Activated T-cell treated with anti-CD3 and anti-CD28 coated beads, Interleukin-2, amount 50 U/mL, for 24 hours (primary cell): Measurements from ENCODE around the gene OR8B4.
"Not testable (repeated sequence)": the region's sequence is repeated elsewhere in the genome, so short reads cannot be mapped to it uniquely, and the experiment has no call there.

Experiments
- DNase-seq: peaks from one replicate; pipeline ENCODE4 v3.0.0-alpha.2; 2020
- H3K27ac Mint-ChIP-seq: 2 replicates; pipeline ENCODE4 v1.8.0; 2020; ENCODE audit warnings: mild to moderate bottlenecking, mixed read lengths
- H3K27me3 Mint-ChIP-seq: 2 replicates; pipeline ENCODE4 v1.8.0; 2020; ENCODE audit warnings: mixed read lengths
- H3K36me3 Mint-ChIP-seq: 2 replicates; pipeline ENCODE4 v1.8.0; 2020; ENCODE audit warnings: low read depth, mixed read lengths
- H3K4me1 Mint-ChIP-seq: 2 replicates; pipeline ENCODE4 v1.8.0; 2020; ENCODE audit warnings: low read depth, mixed read lengths
- H3K4me3 Mint-ChIP-seq: 2 replicates; pipeline ENCODE4 v1.8.0; 2020; ENCODE audit warnings: mild to moderate bottlenecking, moderate library complexity, mixed read lengths
- H3K9me3 Mint-ChIP-seq: 2 replicates; pipeline ENCODE4 v1.8.0; 2020; ENCODE audit warnings: mixed read lengths

The OR8B4 gene, protein sequence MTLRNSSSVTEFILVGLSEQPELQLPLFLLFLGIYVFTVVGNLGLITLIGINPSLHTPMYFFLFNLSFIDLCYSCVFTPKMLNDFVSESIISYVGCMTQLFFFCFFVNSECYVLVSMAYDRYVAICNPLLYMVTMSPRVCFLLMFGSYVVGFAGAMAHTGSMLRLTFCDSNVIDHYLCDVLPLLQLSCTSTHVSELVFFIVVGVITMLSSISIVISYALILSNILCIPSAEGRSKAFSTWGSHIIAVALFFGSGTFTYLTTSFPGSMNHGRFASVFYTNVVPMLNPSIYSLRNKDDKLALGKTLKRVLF

DNA sequence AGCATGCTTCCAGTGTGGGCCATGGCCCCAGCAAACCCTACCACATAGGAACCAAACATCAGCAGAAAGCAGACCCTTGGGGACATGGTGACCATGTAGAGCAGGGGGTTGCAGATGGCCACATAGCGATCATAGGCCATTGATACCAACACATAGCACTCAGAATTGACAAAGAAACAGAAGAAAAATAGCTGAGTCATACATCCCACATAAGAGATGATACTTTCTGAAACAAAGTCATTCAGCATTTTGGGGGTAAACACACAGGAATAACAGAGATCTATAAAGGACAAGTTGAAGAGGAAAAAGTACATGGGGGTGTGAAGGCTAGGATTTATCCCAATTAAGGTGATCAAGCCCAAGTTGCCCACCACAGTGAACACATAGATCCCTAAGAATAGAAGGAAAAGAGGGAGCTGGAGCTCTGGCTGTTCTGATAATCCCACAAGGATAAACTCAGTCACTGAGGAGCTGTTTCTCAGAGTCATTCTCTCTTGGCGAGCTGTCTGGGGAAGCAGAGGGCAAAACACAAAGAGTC lies at the start of gene OR8B4:
Gene OR8B4, minus strand, starts transcription at position 488 of the 538 bp plus-strand sequence. Its CDS starts 0 bp downstream, at position 488.
- Mint-ChIP-seq H3K4me3 (no peak within 1 kb of the TSS), H3K4me1 (no peaks in the 10 kb centered on the region), H3K27me3 (peaks cover 22% of the 10 kb centered on the region), H3K36me3 (no peaks in the 10 kb centered on the region), H3K27ac (no peak within 1 kb of the TSS), H3K9me3 (peaks cover 5% of the 10 kb centered on the region)
- no peak for DNase-seq

DNA sequence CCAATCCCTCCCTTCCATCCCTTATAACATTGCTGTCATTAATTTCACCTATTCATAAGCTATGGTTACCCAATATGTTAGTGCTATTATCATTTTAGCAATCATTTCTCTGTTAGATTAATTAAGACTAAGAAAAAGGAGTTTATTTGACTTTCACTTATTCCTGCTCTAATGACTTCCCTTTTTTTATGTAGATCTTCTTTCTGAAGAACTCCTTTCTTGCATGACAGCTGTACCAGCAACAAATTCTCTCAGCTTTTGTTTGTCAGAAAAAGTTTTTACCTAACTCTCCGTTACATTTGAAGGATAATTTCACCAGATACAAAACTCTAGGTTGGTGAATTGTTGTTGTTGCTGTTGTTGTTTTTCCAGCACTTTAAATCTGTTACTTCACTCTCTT lies 49.4 kb upstream of the OR8B4 start:
- Mint-ChIP-seq H3K27ac (no peak overlapping the region), H3K4me1 (no peaks in the 10 kb centered on the region), H3K36me3 (no peaks in the 10 kb centered on the region), H3K9me3 (no peaks in the 10 kb centered on the region), H3K27me3 (peaks cover 18% of the 10 kb centered on the region), H3K4me3 (no peak overlapping the region)
- no peak for DNase-seq

- no peaks in the 10 kb centered on the region for H3K9me3 Mint-ChIP-seq
- no peak for DNase-seq
- peaks cover 17% of the 10 kb centered on the region for H3K27me3 Mint-ChIP-seq
- no peaks in the 10 kb centered on the region for H3K36me3 Mint-ChIP-seq
- no peaks in the 10 kb centered on the region for H3K4me1 Mint-ChIP-seq
- H3K4me3 Mint-ChIP-seq = no peak overlapping the region
- H3K27ac Mint-ChIP-seq = no peak overlapping the region
Observed at GRCh38 chr11:124473476-124473875, 48.8 kb upstream of the OR8B4 start.

DNA sequence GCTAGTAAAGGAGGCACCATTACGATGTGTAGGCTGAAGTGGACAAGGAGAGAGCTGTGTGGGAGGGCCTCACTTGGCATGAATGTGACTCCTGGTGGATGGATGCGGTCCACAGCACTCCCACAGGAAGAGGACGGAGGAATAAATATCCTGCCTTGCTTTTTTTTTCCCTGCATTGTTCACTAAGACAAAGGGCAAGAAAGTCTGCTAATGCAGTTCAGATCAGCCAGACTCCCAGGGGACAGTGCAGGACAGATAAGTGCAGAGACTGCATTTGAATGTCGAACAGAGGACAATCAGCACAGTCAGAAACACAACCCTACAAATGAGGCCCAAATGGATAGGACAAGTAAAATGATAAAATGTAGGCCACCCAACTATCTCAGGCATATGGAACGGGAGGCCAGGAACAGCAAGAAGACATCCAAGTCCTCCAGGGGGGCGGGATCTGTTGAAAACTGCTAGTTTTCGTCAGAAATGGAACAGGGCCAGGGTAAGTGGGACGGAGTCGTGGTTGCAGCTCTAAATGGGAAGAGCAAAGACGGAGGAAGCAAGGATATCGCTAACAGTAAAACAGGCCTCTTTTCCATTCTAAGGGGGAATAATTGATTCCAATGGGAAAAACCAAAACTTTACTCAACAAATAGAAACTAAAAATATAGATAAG lies 46.0 kb upstream of the OR8B4 start:
- H3K4me1 Mint-ChIP-seq = no peaks in the 10 kb centered on the region
- peaks cover 4% of the 10 kb centered on the region for H3K27me3 Mint-ChIP-seq
- no peaks in the 10 kb centered on the region for H3K36me3 Mint-ChIP-seq
- no peak overlapping the region for H3K4me3 Mint-ChIP-seq
- H3K9me3 Mint-ChIP-seq = no peaks in the 10 kb centered on the region
- H3K27ac Mint-ChIP-seq = no peak overlapping the region
- DNase-seq = no peak

- no peak for DNase-seq
- H3K4me3 Mint-ChIP-seq = no peak overlapping the region
- H3K36me3 Mint-ChIP-seq = no peaks in the 10 kb centered on the region
- H3K4me1 Mint-ChIP-seq = no peaks in the 10 kb centered on the region
- no peak overlapping the region for H3K27ac Mint-ChIP-seq
- H3K9me3 Mint-ChIP-seq = no peaks in the 10 kb centered on the region
- peaks cover 3% of the 10 kb centered on the region for H3K27me3 Mint-ChIP-seq
Observed at GRCh38 chr11:124467381-124467927, 42.8 kb upstream of the OR8B4 start.

DNA sequence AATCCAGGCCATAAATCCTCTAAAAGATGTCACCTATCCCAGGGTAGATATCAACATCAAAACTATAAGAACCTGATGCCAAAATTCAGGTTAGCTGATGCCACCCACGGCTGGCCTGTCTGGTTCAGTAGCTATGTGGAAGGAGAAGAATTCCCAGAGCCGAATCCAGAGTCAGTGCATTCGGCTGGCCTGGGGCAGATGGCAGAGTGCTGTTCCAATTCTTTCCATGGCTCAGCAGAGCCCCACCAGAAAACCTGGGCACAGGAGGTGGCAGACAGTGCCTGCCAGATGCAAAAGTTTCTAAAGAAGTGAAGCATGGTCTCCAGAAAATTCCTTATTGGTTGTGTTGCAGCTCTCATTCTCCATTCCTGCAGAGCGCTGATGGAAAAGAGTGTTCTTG lies 40.7 kb upstream of the OR8B4 start:
- H3K9me3 Mint-ChIP-seq = no peaks in the 10 kb centered on the region
- H3K27me3 Mint-ChIP-seq = peaks cover 3% of the 10 kb centered on the region
- H3K4me1 Mint-ChIP-seq = no peaks in the 10 kb centered on the region
- DNase-seq = no peak
- H3K36me3 Mint-ChIP-seq = no peaks in the 10 kb centered on the region
- H3K4me3 Mint-ChIP-seq = no peak overlapping the region
- no peak overlapping the region for H3K27ac Mint-ChIP-seq

DNA sequence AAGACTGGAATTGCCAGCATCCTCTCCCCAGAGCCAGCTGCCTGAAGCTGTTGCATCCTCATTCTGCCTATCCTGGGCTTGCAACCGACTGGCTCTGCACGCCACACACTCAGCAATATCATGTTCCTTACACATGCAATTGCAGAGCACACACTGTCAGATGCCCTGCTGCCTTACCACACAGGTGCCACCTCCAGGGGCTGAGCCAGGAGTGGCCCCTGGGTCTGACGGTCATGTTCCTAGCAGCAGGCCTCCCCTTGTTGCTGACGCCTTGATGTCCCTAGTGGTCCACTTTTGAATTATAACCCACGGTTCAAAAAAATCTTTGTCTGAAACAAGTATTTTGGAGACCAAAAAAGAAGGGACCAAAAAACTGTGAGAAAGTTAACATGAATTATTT lies 39.3 kb upstream of the OR8B4 start:
- DNase-seq = no peak
- Mint-ChIP-seq H3K9me3 (no peaks in the 10 kb centered on the region), H3K27me3 (peaks cover 5% of the 10 kb centered on the region), H3K4me3 (no peak overlapping the region), H3K27ac (no peak overlapping the region), H3K36me3 (no peaks in the 10 kb centered on the region), H3K4me1 (no peaks in the 10 kb centered on the region)

DNA sequence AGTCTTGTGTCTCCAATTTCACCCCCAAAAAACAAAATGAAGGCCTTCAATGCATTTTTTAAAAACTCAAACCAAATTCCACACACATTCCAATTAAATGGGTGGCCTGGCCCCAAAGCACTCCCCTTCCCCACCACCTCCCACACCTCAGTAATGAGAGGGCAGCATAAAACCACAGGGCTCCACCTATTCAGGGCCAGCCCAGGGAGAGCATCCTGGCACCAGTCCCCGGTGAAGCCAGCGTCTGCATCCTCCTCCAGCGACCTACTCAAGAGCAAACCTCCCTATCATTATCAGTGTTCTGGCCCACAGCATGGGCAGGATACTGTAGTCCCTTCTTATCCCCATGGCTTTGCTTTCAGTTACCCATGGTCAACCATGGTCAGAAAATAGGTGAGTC lies 38.7 kb upstream of the OR8B4 start:
- no peak for DNase-seq
- no peaks in the 10 kb centered on the region for H3K4me1 Mint-ChIP-seq
- H3K4me3 Mint-ChIP-seq = no peak overlapping the region
- no peaks in the 10 kb centered on the region for H3K9me3 Mint-ChIP-seq
- H3K27me3 Mint-ChIP-seq = peaks cover 5% of the 10 kb centered on the region
- H3K36me3 Mint-ChIP-seq = no peaks in the 10 kb centered on the region
- no peak overlapping the region for H3K27ac Mint-ChIP-seq

GRCh38 chr11:124460459-124460858 lies 35.8 kb upstream of the OR8B4 start:
- Mint-ChIP-seq H3K36me3 (no peaks in the 10 kb centered on the region), H3K27ac (no peak overlapping the region), H3K27me3 (peaks cover 5% of the 10 kb centered on the region), H3K4me3 (no peak overlapping the region), H3K9me3 (no peaks in the 10 kb centered on the region), H3K4me1 (no peaks in the 10 kb centered on the region)
- DNase-seq = no peak

DNA sequence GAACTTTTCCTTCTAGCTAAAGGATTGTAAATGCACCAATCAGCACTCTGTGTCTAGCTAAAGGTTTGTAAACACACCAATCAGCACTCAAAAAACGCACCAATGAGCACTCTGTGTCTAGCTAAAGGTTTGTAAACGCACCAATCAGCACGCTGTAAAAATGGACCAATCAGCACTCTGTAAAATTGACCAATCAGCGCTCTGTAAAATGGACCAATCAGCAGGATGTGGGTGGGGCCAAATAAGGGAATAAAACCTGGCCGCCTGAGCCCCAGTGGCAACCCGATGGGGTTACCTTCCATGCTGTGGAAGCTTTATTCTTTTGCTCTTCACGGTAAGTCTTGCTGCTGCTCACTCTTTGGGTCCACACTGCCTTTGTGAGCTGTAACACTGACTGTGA lies 34.7 kb upstream of the OR8B4 start:
- not testable (repeated sequence) for H3K4me1 Mint-ChIP-seq, H3K4me3 Mint-ChIP-seq, DNase-seq, H3K27ac Mint-ChIP-seq, H3K36me3 Mint-ChIP-seq, H3K9me3 Mint-ChIP-seq, H3K27me3 Mint-ChIP-seq

DNA sequence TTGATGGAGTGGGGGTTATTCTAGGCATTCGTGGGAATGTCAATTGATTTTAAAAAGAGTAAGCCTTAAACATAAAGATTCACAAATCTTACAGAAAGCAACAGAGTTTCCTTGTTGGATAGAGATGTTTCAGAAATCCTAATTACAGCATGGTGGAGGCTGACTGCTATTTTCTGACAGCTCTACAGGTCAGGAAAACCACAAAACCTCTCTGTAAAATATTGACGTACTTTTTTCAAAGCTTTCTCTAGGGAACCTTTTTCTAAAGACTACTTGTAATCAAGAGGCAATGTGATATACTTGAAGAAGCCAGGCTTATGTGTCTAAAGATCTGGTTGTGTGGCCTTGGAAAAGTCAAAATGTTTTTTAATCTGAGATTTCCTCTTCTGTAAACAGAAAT lies 29.9 kb upstream of the OR8B4 start:
- Mint-ChIP-seq H3K36me3 (no peaks in the 10 kb centered on the region), H3K27me3 (peaks cover 4% of the 10 kb centered on the region), H3K4me1 (no peaks in the 10 kb centered on the region), H3K27ac (no peak overlapping the region), H3K4me3 (no peak overlapping the region), H3K9me3 (peaks cover 4% of the 10 kb centered on the region)
- no peak for DNase-seq

DNA sequence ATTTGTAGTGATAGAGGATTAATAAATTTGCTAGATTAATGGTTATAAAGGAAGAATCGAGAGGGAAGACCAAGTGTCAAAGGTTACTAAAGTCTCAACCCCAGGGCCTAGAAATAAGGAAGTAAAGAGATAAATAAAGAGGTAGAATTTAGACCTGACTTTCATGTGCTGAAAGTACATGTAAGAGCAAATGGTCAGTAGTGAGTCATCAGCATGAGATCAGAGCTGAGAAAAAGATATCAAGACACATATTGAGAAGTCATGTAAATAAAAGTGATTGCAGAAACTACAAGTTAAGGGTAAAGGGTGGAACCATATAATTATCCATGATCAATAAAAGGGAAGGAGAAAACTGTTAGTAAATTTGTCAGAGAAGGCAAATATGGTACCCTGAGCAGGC lies 22.2 kb upstream of the OR8B4 start:
- no peak overlapping the region for H3K4me3 Mint-ChIP-seq
- H3K36me3 Mint-ChIP-seq = no peaks in the 10 kb centered on the region
- peaks cover 5% of the 10 kb centered on the region for H3K27me3 Mint-ChIP-seq
- H3K27ac Mint-ChIP-seq = no peak overlapping the region
- DNase-seq = no peak
- no peaks in the 10 kb centered on the region for H3K4me1 Mint-ChIP-seq
- no peaks in the 10 kb centered on the region for H3K9me3 Mint-ChIP-seq

GRCh38 chr11:124445646-124446150 lies 21.0 kb upstream of the OR8B4 start, which contains the start of gene OR8B8:
Gene OR8B8, minus strand, starts transcription at chr11:124445696. Its CDS starts 4,611 bp downstream, at chr11:124441085.
- no peak within 1 kb of the TSS for H3K27ac Mint-ChIP-seq
- H3K9me3 Mint-ChIP-seq = no peaks in the 10 kb centered on the region
- peaks cover 7% of the 10 kb centered on the region for H3K27me3 Mint-ChIP-seq
- no peaks in the 10 kb centered on the region for H3K4me1 Mint-ChIP-seq
- DNase-seq = no peak
- H3K4me3 Mint-ChIP-seq = no peak within 1 kb of the TSS
- H3K36me3 Mint-ChIP-seq = no peaks in the 10 kb centered on the region

- DNase-seq = no peak
- Mint-ChIP-seq H3K9me3 (no peaks in the 10 kb centered on the region), H3K27me3 (peaks cover 22% of the 10 kb centered on the region), H3K4me3 (no peak overlapping the region), H3K27ac (no peak overlapping the region), H3K4me1 (no peaks in the 10 kb centered on the region), H3K36me3 (no peaks in the 10 kb centered on the region)
Observed at GRCh38 chr11:124442847-124443246, 18.2 kb upstream of the OR8B4 start.

DNA sequence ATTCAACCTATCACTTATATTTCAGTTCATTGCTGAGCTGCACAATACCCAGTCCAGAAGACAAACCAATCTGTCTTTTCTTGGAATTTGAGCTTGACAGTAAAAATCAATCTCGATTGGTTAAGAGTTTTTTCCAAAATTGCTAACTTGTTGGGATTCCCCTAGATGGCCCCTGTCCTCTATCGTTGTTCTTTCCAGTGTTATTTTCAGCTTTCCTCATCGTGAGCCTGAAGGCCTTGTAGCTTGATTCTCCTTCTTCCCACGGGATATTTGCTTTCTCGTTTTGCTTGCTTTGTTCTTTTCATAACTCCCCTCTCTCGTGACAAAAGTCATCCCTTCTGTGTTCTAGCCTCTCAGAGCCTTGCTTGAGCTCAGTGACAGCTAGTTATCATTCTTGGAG lies 17.8 kb upstream of the OR8B4 start:
- Mint-ChIP-seq H3K27me3 (peaks cover 22% of the 10 kb centered on the region), H3K36me3 (no peaks in the 10 kb centered on the region), H3K4me3 (no peak overlapping the region), H3K27ac (no peak overlapping the region), H3K9me3 (no peaks in the 10 kb centered on the region), H3K4me1 (no peaks in the 10 kb centered on the region)
- DNase-seq = no peak
